ENCODE measurements around the gene ZNF668.
"Not testable (repeated sequence)": the region's sequence is repeated elsewhere in the genome, so short reads cannot be mapped to it uniquely, and the experiment has no call there.

Gene ZNF668

GRCh38 chr16:31061126-31061812 lies 12.8 kb downstream of the ZNF668 start:
- DNase-seq (ENCODE audit: low read depth) = no peak

GRCh38 chr16:31055613-31056012 lies 18.4 kb downstream of the ZNF668 start:
- no peak for DNase-seq (ENCODE audit: low read depth)

- DNase-seq (ENCODE audit: low read depth) = no peak
Observed at GRCh38 chr16:31052114-31052513, 21.9 kb downstream of the ZNF668 start.

GRCh38 chr16:31050280-31051030 lies 23.6 kb downstream of the ZNF668 start:
- no peak for DNase-seq (ENCODE audit: low read depth)

GRCh38 chr16:31043898-31044481 lies 30.1 kb downstream of the ZNF668 start:
- DNase-seq (ENCODE audit: low read depth) = no peak

GRCh38 chr16:31043352-31043751 lies 30.7 kb downstream of the ZNF668 start:
- DNase-seq (ENCODE audit: low read depth) = no peak

GRCh38 chr16:31042866-31043265 lies 31.2 kb downstream of the ZNF668 start:
- DNase-seq (ENCODE audit: low read depth) = no peak

GRCh38 chr16:31038993-31039392 lies 35.0 kb downstream of the ZNF668 start:
- no peak for DNase-seq (ENCODE audit: low read depth)

- no peak for DNase-seq (ENCODE audit: low read depth)
Observed at GRCh38 chr16:31036691-31037090, 37.3 kb downstream of the ZNF668 start.

GRCh38 chr16:31033709-31034492 lies 40.1 kb downstream of the ZNF668 start:
- peak; percentile 78 for DNase-seq (ENCODE audit: low read depth)

- DNase-seq (ENCODE audit: low read depth) = peak; percentile 95
Observed at GRCh38 chr16:31032736-31033708, 41.0 kb downstream of the ZNF668 start, which contains the start of gene STX4. Gene STX4 (plus strand): TSS chr16:31033558. CDS start chr16:31033806, 248 bp downstream.

- DNase-seq (ENCODE audit: low read depth) = no peak
Observed at GRCh38 chr16:31031276-31031675, 42.8 kb downstream of the ZNF668 start.

- no peak for DNase-seq (ENCODE audit: low read depth)
Observed at GRCh38 chr16:31029272-31029671, 44.8 kb downstream of the ZNF668 start.

GRCh38 chr16:31025339-31025738 lies 48.7 kb downstream of the ZNF668 start:
- no peak for DNase-seq (ENCODE audit: low read depth)

GRCh38 chr16:31023627-31024226 lies 50.3 kb downstream of the ZNF668 start:
- DNase-seq (ENCODE audit: low read depth) = no peak

- no peak for DNase-seq (ENCODE audit: low read depth)
Observed at GRCh38 chr16:31023252-31023602, 50.8 kb downstream of the ZNF668 start.

- DNase-seq (ENCODE audit: low read depth) = no peak
Observed at GRCh38 chr16:31022544-31023251, 51.3 kb downstream of the ZNF668 start.

- no peak for DNase-seq (ENCODE audit: low read depth)
Observed at GRCh38 chr16:31020536-31020935, 53.5 kb downstream of the ZNF668 start.

GRCh38 chr16:31017756-31018155 lies 56.3 kb downstream of the ZNF668 start:
- DNase-seq (ENCODE audit: low read depth) = not testable (repeated sequence)

- no peak for DNase-seq (ENCODE audit: low read depth)
Observed at GRCh38 chr16:31016018-31016417, 58.0 kb downstream of the ZNF668 start.

Measured in activated T-helper 1 cell treated with Interleukin-2 at 50 U/mL for 16 hours (primary cell).